HG03571 (cell line): Measurements from ENCODE around the gene CCND1.
"Not testable (repeated sequence)": the region's sequence is repeated elsewhere in the genome, so short reads cannot be mapped to it uniquely, and the experiment has no call there.

Experiments
- ATAC-seq: cut with Tn5 transposase; IDR thresholded peaks from one replicate; pipeline ENCODE4 v1.9.1; 2021; ENCODE audit not compliant: unreplicated experiment

Gene CCND1

GRCh38 chr11:69617220-69617619, 23.7 kb upstream of the CCND1 start:
- no peak for ATAC-seq

GRCh38 chr11:69617682-69618081, 23.3 kb upstream of the CCND1 start:
- no peak for ATAC-seq

GRCh38 chr11:69618237-69618636, 22.7 kb upstream of the CCND1 start:
- no peak for ATAC-seq

DNA sequence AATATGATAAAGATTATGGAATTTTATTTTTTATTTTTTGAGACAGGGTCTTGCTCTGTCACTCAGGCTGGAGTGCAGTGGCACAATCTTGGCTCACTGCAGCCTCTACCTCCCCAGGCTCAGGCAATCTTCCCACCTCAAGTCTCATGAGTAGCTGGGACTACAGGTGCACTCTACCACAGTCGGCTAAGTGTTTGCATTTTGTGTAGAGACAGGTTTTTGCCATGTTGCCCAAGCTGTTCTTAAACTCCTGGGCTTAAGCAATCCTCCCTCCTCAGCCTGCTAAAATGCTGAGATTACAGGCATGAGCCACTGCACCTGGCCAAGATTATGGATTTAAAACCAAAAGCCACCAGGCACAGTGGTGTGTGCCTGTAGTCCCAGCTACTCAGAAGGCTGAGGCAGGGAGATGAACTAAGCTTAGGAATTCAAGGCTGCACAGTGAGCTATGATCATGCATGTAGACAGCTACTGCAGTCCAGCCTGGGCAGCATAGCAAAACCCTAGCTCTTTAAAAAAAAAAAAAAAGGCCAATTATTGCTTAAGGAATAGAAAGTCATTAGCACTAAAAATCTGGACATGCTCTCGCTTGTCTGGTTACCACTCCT, 20.2 kb upstream of the CCND1 start:
- no peak for ATAC-seq

DNA sequence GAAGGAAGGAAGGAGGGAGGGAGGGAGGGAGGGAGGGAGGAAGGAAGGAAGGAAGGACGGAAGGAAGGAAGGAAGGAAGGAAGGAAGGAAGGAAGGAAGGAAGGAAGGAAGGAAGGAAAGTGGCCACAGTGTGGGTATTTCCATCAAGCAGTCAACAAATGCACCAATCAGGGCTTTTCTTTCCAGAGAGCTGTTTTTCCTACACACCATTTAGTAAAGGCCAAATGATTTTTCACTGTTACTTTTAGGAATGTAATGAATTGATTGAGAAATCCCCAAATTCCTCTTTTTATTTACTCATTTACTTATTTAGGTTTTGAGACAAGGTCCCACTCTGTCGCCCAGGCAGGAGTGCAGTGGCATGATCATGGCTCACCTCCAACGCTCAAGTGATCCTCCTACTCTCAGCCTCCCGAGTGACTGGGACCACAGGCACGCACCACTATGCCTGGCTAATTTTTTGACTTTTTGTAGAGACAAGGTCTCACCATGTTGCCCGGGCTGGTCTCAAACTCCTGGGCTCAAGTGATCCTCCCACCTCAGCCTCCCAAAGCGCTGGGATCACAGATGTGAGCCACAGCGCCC, 18.8 kb upstream of the CCND1 start:
- not testable (repeated sequence) for ATAC-seq

- no peak for ATAC-seq
Observed at GRCh38 chr11:69624293-69624692, 16.7 kb upstream of the CCND1 start.

DNA sequence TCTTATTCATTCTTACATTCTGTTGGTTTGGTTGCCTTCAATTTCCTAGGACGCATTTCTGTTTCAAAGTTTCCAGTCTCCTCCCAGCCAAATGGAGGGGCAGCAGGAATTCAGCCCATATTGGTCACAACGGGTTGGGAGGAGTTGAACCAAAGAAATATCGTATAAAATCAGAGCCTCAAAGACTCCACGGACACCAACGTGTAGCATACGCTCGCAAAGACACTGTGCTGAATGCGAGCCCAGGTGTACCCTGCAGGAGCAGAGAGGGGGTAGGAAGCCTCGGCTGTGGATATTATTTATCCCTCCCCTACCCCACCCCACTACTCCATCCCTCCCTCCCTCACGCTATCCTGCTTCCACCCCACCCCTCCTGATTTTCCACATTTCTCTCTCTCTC, 15.5 kb upstream of the CCND1 start:
- no peak for ATAC-seq

- no peak for ATAC-seq
Observed at GRCh38 chr11:69627551-69627950, 13.4 kb upstream of the CCND1 start.

GRCh38 chr11:69630017-69630416, 10.9 kb upstream of the CCND1 start:
- ATAC-seq = no peak

DNA sequence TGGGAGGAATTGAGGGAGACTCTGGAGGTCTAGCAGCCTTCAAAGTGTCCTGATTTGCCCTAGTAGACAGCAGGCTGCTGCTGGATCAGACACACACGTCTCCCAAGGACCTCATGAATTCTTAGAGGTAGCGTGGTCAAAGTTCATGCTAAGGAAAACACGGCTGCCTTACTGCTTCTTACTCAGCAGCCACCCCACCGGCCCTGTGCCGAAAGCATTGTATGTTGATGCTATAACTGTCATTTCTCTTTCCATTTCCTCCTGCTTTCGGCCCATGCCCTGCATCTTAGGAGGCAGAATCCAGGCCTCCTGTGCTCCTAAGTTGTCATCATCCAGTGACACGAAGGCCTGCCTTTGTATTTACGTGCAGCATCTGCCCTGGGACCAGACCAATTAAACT, 10.5 kb upstream of the CCND1 start:
- ATAC-seq = no peak

DNA sequence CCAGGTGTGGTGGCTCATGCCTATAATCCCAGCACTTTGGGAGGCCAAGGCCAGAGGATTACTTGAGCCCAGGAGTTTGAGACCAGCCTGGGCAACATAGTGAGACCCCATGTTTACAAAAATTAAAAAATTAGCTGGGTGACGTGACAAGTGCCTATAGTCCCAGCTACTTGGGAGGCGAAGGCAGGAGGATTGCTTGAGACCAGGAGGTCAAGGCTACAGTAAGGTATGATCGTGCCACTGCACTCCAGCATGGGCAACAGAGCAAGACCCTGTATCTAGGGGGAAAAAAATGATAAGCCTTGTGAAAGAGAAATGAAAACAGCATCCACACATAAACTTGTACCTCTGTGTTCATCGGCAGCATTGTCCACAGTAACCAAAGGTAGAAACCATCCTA, 8.1 kb upstream of the CCND1 start:
- ATAC-seq = no peak

GRCh38 chr11:69634069-69634468, 6.9 kb upstream of the CCND1 start:
- no peak for ATAC-seq

DNA sequence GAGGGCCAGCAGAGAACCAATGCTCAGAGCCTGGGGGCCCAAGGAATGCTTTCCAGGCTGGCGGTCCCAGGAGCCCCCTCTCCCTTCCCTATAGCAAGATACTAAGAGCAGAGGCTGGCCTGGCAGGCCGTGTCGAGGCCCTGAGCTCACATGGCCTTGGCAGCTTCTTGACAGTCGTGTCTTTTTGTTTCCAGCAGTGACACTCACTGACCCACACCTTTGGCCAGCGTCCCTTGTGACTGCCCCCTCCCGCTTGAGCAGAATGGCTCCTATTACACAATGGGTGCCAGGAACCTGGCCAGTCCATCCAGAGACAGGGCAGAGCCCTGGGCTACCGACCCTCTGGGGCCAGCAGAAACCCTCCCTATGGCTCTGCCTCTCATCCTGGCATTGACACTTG, 6.4 kb upstream of the CCND1 start:
- no peak for ATAC-seq

GRCh38 chr11:69635195-69635594, 5.8 kb upstream of the CCND1 start:
- no peak for ATAC-seq

- no peak for ATAC-seq
Observed at GRCh38 chr11:69635804-69636511, 5.0 kb upstream of the CCND1 start.

DNA sequence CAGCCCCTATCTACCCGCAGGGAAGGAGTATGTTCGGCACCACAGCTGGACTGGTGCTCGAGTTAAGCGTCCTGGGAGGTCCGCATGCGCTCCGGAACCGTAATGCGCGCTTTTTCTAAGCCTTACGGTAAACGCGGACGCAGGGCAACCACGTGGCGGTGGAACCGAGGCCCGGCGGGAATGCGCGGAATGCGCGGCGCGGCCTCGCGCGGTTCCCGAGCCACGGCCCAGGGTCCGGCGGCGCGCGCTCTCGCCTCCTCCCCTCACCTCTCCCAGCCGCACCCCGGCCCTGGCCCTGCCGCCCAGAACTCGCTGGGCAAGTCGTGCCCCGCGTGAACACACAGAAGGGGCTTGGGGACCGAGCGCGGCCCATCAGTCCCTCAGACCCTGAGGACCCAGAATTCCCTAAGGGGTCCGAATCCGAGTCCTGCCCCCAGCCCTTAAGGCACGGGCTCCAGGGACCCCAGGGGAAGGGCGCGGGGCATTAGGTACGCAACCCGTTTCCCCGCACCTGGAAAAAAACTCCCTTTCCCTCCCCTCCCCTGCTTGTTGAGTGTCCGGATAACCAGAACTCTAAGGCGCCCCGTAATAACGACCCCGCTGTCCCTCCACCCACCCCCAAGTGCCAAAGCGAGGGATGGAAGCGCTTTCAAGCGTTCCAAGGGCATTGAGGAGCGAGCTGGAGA, 4.3 kb upstream of the CCND1 start:
- no peak for ATAC-seq

DNA sequence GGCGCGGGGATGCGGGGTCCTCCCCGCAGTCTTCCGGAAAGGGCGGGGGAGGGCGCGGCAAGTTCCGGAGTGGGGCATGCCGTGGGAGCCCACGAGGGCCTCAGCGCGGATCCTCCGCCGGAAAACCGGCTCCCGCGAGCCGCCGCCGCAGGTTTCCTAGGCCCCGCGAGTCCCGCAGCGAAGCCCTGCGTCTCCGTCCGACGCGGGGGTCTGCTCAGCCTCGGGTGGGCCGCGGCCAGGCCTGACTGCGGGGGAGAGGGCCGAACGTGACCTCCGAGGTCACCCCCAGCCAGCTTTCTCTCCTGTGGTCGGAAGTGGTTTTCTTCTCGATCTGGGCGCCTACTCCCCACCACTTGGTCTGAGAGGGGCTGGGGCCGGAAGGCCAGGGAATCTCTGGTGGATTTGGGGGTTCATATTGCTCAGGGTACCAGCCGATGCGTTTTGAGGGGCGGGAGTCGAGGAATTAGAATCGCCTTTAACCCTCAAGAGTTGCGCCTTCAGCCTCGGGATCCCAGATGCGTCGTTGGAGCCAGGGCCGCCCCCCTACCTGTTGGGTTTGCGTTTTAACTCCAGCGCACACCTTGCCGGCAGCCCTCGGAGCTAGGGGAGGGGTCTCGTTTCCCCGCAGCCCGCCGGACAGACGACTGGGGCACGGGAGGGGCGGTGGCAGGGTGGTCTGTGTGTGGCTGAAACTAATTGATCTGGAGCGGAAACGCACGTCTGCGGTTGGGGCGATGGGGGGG, 3.6 kb upstream of the CCND1 start:
- ATAC-seq = no peak

GRCh38 chr11:69637941-69638871, 2.8 kb upstream of the CCND1 start:
- ATAC-seq = no peak

DNA sequence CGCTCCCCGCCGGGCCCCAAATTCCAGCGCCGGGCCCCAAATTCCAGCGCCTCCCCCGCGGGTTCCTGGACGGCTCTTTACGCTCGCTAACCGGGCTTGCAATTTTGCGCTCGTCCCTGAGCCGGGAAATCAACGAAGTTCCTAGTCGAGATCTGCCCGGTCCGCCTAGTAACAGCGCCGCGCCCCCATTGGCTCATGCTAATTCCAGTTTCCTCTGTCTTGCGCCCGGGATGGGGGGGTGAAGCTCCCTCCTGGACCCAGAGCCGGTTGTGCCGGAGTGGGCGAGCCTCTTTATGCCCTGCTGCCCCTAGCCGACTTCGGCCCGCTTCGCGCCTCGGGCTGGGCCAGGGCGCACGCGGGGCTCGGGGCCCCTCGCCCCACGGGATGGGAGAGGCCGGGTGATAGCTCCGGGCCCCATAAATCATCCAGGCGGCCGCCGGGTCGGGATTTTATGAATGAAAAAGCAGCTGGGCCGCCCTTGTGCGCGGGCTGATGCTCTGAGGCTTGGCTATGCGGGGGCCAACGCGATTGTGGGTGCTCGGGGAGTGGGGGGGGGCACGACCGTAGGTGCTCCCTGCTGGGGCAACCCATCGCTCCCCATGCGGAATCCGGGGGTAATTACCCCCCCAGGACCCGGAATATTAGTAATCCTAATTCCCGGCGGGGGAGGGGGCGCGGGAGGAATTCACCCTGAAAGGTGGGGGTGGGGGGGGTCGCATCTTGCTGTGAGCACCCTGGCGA, 1.8 kb upstream of the CCND1 start:
- no peak for ATAC-seq

DNA sequence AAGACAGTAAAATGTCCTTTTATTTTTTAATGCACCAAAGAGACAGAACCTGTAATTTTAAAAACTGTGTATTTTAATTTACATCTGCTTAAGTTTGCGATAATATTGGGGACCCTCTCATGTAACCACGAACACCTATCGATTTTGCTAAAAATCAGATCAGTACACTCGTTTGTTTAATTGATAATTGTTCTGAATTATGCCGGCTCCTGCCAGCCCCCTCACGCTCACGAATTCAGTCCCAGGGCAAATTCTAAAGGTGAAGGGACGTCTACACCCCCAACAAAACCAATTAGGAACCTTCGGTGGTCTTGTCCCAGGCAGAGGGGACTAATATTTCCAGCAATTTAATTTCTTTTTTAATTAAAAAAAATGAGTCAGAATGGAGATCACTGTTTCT, 1.1 kb upstream of the CCND1 start:
- no peak for ATAC-seq
